CD1c-positive myeloid dendritic cell (primary cell): ENCODE measurements around the gene XPOT.

ENCODE experiments used
- DNase-seq: peaks from one replicate; pipeline ENCODE4 v3.0.0-alpha.2; 2016; ENCODE audit errors: extremely low spot score

The XPOT gene

DNA sequence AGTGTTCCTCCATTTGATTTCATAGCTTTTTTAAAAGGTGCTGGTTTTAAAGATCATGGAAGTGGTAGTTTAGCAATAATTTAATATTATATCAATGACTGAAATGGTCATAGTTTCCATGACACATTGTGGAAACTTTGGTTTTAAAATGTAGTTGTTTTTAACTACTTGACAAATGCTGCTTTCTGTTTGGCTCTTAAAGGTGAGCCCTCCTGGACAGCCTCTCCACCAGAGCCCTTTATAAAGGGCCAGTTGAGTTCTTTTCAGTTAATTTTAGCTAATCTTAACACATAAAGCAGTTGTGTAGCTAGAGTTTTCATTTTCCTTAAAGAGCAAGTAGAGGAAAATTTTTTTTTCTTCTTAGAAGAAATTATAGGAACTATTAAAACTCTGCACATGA lies 14.0 kb downstream of the XPOT start:
- no peak for DNase-seq

DNA sequence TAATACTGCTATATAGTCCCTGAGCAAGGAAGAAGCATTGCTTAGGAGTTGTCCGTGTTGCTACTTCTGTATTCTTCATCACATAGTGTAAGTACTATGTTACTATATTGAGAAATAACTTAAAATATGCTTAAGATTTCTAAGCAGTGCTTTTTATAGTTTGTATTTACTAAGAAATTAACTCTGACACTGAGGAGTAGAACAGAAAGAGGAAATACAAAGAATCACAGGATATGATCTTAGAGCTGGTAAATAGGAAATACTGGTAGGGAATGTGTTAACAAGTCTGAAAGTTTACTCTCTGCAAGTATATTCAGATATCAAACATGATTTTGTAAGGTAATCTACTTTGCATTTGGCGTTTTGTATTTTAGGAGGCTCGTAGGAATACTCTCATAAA lies 15.5 kb downstream of the XPOT start:
- no peak for DNase-seq

DNA sequence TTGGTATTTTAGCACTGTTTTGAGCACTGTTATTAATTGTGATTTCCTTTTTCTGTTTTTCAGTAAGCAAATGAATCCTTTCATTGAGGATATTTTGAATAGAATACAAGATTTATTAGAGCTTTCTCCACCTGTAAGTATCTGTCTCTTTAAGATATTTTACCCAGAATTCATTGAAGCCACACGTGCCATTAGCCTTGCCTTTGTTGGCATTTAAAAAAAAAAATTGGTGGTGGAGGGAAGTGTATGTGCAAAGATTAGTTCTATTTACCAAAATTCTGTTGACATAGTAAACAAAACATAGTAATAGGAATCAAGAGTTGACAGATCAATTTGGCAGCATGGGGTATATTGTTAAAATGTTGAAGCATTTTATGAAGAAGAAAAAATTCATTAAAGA lies 23.8 kb downstream of the XPOT start:
- no peak for DNase-seq

DNA sequence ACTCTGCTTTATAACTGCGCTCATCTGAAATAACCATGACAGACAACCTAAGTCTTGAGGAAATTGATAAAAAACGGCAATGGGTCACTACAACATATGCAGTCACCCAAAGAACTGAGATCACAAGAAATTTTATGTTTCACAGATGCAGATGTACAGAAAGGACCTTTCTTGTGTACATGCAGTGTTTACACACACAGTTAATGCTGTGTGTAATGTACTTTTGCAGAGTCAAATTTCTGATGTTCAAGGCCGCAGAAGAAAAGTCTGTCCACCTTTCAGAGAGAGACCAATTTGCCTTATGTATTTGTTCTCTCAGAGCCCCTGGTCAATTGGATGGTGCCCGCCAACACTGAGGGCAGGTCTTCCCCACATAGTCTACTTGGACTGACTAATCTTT lies 24.8 kb downstream of the XPOT start:
- DNase-seq = no peak

DNA sequence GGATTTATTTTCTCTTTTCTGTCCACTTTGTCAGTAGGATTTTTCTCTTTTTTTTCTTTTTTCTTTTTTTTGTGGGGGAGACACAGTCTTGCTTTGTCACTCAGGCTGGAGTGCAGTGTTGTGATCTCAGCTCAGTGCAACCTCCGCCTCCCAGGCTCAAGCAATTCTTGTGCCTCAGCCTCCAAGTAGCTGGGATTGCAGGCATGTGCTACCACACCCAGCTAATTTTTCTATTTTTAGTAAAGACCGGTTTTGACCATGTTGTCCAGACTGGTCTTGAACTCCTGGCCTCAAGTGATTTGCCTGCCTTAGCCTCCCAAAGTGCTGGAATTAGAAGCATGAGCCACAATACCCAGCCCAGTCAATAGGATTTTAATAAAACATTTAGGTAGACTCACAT lies 26.7 kb downstream of the XPOT start:
- no peak for DNase-seq

DNA sequence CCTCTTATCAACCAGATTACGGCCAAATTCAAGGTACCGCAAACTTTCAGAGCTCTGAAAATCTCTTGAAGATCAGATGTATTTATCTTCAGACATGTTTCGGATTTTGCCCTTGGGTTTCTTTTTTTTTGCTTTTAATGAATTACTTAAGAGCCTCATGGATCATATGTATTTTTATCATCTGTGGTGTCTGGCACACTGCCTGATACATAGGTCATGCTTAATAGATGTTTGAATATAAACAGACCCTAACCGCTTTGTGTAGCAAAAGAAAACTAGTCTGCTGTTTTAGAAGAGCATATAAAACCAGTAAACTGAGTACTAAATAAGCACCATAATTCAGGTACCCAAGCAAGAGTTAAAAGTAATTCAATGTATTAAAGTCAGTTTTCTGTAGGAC lies 27.6 kb downstream of the XPOT start:
- DNase-seq = no peak

DNA sequence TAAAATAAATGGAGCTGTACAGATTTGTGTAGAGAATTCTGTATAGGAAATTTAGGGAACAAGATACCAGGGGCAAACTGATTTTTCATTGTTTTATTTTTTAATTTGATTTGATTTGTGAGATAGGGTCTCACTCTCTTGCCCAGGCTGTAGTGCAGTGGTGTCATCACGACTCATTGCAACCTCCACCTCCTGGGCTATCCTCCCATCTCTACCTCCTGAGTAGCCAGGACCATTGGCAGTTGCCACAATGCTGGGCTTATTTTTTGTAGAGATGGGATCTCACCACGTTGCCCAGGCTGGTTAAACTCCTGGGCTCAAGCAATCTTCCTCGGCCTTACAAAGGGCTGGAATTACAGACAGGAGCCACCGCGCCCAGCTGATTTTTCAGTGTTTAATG lies 29.7 kb downstream of the XPOT start:
- no peak for DNase-seq

DNA sequence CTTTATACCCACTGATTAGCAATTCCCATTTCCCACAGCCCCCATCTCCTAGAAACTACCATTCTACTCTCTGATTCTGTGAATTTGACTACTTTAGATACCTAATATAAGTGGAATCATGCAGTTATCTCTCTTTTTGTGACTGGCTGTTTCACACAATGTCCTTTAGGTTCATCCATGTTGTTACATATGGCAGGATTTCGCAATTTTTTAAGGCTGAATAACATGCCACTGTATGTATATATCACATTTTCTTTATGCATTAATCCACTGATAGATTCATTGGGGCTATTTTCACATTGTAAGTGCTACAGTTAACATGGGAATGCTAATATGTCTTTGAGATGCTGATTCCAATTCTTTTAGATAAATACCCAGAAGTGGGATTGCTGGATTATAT lies 35.9 kb downstream of the XPOT start:
- no peak for DNase-seq

DNA sequence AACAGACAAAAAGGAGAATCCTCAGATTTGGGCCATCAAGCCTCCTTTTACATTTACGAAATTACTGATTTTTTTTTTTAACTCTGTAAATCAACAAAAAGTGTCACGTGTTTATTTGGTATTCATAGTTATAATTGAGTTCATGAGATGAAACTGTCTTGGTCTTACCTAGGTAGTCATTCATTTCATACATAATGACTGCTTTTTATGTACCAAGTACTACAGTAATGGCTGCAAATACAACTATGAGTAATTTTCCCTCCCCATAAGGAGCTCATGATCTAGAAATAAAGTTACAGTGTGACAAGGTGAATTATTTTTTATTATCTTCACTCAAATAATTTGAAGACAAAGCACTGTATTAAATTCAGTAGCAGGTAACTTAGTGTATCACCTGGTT lies 41.3 kb downstream of the XPOT start:
- no peak for DNase-seq

DNA sequence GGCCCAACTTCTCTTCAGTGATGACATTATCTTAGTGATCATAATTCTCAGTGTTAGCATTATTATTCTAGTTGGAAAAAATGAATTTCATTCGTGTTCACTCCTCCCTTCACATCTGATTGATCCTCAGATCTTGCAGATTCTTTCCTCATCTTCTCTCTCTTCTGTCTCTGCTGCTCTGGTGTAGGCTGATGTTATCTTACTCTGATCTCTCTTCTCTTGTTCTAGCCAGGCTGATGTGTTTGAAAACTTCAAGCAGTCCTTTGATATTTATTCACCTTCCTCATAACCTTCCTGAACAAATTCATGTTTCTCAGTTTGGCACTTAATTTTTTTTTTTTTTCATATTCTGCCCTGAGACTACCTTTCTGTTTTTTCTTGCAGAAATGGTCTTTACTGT lies 42.1 kb downstream of the XPOT start:
- no peak for DNase-seq

DNA sequence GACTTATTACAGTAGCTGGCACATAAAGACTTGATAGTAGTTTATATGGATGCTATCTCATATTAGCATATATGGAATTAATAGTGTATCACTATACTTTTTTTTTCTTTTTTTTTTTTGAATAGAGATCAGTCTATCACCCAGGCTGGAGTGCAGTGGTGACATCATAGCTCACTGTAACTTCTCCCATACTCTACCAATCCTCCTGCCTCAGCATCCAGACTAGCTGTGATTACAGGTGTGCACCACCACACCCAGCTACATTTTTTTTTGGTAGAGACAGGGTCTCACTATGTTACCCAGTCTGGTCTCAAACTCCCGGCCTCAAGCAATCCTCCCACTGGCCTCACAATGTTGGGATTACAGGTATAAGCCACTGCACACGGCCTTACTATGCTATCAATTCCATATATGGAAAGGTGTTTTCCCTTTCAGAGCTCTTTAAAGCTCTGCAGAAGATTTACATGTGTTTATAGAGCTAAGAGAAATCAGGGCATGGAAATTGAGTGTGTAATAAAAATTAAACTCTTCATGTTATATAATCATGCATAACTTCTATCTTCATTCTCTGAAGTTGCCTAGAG lies 46.0 kb downstream of the XPOT start:
- DNase-seq = no peak

DNA sequence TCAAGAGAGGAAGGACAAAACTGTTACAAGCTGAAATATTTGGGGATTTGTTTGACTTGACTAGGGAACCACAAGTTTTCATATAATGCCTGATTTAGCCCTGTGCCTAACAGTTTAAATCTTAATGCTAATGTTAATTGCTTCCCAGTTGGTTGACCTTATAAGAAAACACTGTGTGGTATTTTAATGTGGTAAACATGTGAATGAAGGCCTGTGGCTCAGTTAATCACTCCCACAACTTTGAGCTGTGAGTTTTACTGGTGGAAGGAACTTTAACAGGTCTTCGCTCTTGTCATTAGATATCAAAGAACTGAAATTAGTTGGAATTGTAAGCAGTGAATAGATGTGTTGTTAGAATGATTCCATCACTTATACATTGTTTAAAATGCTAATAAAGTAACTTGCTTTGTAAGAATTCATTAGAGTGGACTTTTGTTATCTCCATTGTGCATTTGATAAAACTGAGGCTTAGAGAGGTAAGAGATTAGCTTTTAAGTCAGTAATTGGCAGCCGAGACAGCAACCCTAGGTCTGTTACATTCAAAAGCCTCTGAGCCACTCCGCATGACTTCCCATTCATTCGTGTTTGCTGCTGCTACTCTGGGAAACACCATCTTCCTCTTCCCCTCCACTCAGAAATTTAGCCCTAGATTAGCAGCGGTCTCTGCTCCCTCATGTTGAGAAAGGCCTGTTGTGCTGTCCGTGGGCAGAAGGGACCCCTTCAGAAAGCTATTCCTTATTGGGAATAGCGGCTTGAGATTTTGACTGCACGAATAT lies 46.7 kb downstream of the XPOT start:
- peak; percentile 64 for DNase-seq

DNA sequence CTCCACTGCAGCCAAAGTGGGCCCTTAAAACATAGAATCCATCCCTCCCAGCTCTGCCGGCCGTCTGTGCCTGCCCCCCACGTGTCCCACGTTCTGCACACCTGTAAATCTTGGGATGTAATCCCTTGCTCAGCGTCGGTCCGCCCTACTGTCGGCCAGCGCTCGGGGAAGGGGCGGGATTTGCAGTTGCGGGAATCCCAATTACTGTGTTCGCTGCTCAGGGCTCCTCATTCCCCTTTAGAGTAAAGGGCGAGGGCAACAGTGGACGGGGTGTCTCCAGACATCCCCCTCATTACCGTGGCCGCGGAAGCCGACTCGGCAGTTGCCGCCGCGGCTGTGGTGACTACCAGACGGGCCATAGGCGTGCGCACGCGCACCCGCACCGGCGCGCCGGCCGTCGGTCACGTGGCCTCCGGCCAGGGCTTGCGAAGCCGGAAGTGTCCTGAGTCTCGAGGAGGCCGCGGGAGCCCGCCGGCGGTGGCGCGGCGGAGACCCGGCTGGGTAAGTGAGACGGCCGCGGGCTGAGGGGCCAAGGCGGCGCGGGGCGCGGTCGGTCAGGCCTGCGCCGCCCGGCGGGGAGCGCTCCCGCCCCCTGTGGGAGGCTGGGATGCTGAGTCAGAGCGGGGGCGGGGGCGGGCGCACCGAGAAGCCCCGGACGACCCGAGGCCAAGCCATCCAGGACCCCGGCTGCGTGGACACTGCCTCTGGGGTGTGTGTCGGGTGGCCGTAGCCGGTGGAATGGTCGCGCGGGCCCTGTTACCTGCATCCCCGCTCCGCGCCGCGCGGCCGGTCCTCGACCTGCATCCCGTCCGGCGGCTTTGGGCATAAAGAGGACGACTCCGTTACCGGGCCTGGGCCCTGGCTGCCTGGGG lies 47.7 kb downstream of the XPOT start, which contains the start of gene TBK1:
Gene TBK1, plus strand, starts transcription at position 434 of the 872 bp plus-strand sequence. CDS start 3,751 bp downstream, outside the sequence.
- peak; percentile 93 for DNase-seq

DNA sequence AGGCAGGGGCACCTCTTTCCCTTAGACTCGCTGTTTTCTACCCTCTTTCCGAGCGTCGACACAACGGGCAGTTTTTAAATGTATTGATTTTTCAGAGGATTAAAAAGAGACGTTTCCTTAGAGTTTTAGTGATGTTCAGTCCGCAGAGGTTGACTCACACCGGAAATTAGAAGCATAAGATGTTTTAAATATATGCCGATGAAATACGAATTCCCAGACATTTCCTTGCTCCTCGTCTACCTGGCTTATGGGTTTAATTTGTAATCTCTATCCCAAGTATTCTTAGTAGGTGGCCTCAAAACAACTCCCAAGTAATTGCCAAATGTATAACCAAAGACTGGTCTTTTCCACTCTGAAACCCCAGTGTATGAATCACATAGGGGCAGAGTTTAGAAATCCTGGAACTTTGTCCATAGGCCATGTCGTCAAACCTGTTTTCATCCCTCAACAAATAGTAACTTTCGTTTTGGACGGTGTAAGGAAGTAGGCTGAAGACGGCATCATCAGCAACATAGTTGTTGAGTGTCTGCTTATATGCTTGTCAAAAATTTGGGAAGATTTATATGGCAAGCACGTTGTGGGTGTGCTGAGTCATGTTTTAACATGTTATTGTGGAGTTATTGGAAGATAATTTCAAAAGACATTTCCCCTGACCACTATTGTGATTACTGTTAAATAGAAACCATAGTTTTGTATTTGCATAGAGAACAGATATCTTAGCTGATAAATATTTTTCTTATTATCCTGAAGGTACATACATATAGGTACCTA lies 48.6 kb downstream of the XPOT start:
- peak; percentile 79 for DNase-seq

DNA sequence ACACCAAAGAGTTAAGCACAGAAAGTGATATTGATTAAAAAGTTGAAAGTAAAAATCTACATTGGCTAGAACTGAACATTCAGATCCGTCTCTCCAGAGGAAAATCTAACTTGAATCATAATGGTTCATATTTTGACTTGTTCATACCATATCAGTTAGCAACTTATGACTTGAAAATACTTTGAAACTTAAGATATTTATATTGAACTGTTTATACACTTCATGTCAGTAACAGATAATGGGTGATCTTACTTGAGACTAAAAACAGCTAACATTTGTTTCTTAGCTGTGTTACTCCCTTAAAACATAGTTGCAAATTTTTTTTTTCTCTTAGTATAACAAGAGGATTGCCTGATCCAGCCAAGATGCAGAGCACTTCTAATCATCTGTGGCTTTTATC lies 51.3 kb downstream of the XPOT start:
- no peak for DNase-seq

DNA sequence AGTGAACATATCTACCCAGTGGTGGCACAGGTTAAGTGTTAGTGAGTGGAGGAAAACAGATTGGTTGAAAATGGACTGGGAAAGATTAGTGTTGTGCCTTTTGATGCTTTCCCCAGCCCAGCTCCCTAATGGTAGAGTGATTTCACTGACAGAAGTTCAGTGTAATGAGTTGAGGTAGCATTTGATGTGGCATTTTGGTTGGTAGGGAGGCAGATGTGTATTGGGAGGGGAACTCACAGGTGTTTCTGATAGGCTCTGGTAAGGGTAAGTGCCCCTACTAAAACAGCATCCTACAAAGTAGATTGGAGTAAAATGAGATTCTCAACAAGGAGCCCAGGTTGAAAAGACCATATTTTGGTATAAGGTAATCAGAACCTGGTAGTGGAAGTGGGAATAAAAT lies 51.9 kb downstream of the XPOT start:
- DNase-seq = no peak

DNA sequence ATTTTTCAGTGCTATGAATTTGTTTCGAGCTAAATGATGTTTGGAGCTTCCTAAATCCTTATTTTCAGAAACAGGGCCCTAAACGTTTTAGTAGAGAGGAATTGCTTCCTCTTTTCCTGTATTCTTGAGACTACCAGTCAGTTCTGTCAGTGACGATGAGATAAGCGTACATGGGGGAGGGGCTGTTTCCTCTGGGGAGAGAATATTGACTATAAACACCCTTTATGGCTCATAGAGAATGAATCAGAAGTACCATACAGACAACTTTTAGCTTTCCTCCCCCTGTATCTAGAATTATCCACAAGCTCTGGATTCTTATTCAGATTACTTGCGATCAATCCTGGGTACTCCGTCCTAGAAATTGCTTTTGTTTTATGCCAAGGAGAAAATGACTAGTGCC lies 52.8 kb downstream of the XPOT start:
- DNase-seq = peak; percentile 80

DNA sequence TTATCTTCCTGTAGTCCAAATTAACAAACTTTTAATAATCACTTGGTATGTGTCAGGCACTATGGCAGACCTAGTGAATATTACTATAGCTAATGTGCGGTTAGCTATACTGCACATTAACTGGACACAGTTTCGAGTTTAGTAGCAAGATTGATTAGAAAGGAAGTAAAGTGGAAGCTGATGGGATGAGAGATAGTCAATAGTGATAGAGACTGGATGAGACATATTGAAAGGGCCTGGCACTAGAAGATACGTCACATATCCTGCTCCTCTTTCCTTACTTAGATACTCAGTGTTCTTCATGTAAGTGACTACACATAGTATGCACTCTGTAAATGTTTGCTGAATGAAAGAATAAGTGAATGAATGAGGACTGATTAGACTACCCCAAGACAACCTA lies 53.3 kb downstream of the XPOT start:
- no peak for DNase-seq

DNA sequence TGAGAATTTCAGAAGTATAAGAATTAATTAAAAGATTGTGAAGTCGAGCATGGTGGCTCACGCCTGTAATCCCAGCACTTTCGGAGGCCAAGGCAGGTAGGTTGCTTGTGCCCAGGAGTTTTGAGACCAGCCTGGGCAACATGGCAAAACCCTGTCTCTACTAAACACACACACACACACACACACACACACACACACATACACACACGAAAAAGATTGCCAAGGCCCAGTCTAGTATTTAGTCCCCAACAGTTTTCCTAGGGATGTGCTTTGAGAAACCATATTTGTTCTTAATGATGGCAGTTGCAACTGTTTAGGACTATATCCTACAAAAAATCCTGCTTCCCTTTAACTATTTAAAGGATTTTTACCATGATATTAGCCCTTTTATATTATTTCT lies 53.7 kb downstream of the XPOT start:
- no peak for DNase-seq

DNA sequence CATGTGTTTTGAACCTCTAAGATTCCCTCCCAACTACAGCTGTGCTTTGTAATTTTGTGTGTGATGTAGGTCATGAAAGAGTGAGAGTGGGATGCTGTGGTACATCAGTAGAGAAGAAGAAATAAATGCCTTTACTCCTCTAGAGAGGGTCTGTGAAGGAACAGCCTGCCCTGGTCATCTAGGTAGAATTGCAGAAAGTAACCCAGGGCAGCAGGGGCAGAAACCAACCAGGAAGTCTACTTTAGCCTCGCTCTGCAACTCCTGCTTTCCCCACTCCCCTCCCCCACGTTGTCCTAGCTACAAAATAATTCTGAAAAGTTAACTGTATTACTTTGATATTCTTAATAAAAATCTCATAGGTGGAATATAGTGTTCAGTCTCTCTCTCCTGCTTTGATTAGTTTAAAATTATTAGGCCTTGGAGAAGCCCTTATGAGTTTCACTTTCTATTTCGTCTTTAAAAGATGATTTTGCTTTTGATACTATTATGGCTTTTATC lies 55.3 kb downstream of the XPOT start:
- no peak for DNase-seq

DNA sequence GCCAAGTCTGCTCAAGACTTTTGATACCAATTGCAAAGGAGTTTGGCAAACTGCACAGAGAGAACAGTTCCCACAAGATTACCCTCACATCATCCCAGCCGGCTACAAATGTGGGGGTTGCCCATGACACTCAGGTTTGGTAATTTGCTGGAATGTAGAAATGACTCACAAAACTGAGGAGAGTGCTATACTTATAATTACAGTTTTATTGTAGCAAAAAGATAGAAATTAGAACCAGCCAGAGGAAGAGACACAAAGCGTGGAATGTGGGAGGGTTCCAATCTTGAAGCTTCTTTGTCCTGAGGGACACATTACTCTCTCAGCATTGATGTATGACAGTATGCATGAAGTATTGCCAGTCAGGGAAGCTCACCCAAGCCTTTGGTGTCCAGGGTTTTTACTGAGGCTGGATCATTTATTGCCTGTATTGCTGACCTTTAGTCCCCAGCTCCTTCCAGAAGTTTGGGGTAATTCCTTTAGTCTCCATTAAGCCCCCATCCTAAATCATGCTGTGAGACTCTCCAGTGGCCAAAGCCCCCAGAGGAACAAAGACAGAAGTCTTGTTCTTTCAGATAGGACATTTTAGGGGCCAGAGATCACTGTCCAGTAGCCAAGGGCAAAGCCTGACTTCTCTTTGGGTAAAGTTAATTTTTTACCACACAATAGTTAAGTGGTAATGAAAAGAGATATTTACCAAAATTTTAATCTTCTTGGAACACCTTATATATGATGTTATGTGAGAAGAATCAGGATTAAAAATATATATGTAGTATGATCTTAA lies 57.6 kb downstream of the XPOT start:
- no peak for DNase-seq
